H54 (cell line): ENCODE data around the gene MCM3AP.

Experiments
- DNase-seq: peaks from one replicate; pipeline ENCODE4 v3.0.0; 2011; ENCODE audit warnings: low spot score, mixed read lengths; ENCODE audit not compliant: insufficient read length
- FAIRE-seq: peaks from 3 replicates; lab custom pipeline; 2011; peaks lifted over from hg19 to GRCh38; lab: Jason Lieb, UNC
- POLR2A ChIP-seq: IDR thresholded peaks from 2 replicates; pipeline ENCODE4 v1.6.1; 2011; ENCODE audit warnings: low read depth, mild to moderate bottlenecking, low read length

Gene MCM3AP

GRCh38 chr21:46195595-46196195, 89.7 kb downstream of the MCM3AP start:
- TF ChIP-seq POLR2A = no peak
- DNase-seq = no peak
- FAIRE-seq = no peak

- TF ChIP-seq POLR2A = no peak
- no peak for FAIRE-seq
- DNase-seq = no peak
These were observed 90.8 kb downstream of the MCM3AP start for GRCh38 chr21:46194374-46195334.

GRCh38 chr21:46193829-46194373, 91.5 kb downstream of the MCM3AP start:
- DNase-seq = no peak
- FAIRE-seq = no peak
- TF ChIP-seq POLR2A = no peak

- no peak for TF ChIP-seq POLR2A
- FAIRE-seq (no peak), DNase-seq (no peak)
These were observed 93.5 kb downstream of the MCM3AP start for GRCh38 chr21:46191686-46192575.

GRCh38 chr21:46191257-46191685, 94.1 kb downstream of the MCM3AP start:
- DNase-seq = peak; percentile 65
- TF ChIP-seq POLR2A = no peak
- no peak for FAIRE-seq

- DNase-seq = no peak
- FAIRE-seq = no peak
- TF ChIP-seq POLR2A = no peak
These were observed 94.8 kb downstream of the MCM3AP start for GRCh38 chr21:46190491-46191131.

GRCh38 chr21:46189959-46190490, 95.4 kb downstream of the MCM3AP start:
- DNase-seq = no peak
- no peak for FAIRE-seq
- TF ChIP-seq POLR2A = no peak

GRCh38 chr21:46189213-46189958, 96.0 kb downstream of the MCM3AP start:
- FAIRE-seq (no peak), DNase-seq (no peak)

GRCh38 chr21:46188226-46189212, 96.9 kb downstream of the MCM3AP start:
- TF ChIP-seq POLR2A = no peak
- FAIRE-seq = no peak

More at GRCh38 chr21:46189213-46189958, 96.0 kb downstream of the MCM3AP start:
- TF ChIP-seq POLR2A = no peak

GRCh38 chr21:46187814-46188213, 97.6 kb downstream of the MCM3AP start:
- DNase-seq (no peak), FAIRE-seq (no peak)
- TF ChIP-seq POLR2A = no peak

More at GRCh38 chr21:46188226-46189212, 96.9 kb downstream of the MCM3AP start:
- DNase-seq = peak; percentile 33

GRCh38 chr21:46187261-46187660, 98.2 kb downstream of the MCM3AP start:
- DNase-seq (no peak), FAIRE-seq (no peak)
- no peak for TF ChIP-seq POLR2A
